Ecto neural progenitor cell (in vitro differentiated cells): Measurements from ENCODE around the gene ATG16L1.

Experiments used
- DNase-seq: peaks from one replicate; pipeline ENCODE4 v3.0.0-alpha.2; 2018; ENCODE audit warnings: low spot score

ATG16L1 gene

GRCh38 chr2:233290051-233290845, 38.8 kb downstream of the ATG16L1 start:
- DNase-seq: no peak

- no peak for DNase-seq
Measured at GRCh38 chr2:233295891-233296290, 44.4 kb downstream of the ATG16L1 start.

- DNase-seq: no peak
Measured at GRCh38 chr2:233297076-233297475, 45.6 kb downstream of the ATG16L1 start.

- DNase-seq: no peak
Measured at GRCh38 chr2:233300401-233300800, 48.9 kb downstream of the ATG16L1 start.

- DNase-seq: no peak
Measured at GRCh38 chr2:233301248-233301647, 49.8 kb downstream of the ATG16L1 start.

- DNase-seq: no peak
Measured at GRCh38 chr2:233301811-233302210, 50.3 kb downstream of the ATG16L1 start.

- DNase-seq: no peak
Measured at GRCh38 chr2:233303252-233303651, 51.8 kb downstream of the ATG16L1 start.

GRCh38 chr2:233307565-233307964, 56.1 kb downstream of the ATG16L1 start, which contains the start of gene SAG:
SAG (plus strand) TSS chr2:233307816; CDS start chr2:233309190, 1,374 bp downstream.
- DNase-seq: no peak

- no peak for DNase-seq
Measured at GRCh38 chr2:233311241-233311926, 59.9 kb downstream of the ATG16L1 start.

GRCh38 chr2:233312874-233313273, 61.4 kb downstream of the ATG16L1 start:
- no peak for DNase-seq

- DNase-seq: no peak
Measured at GRCh38 chr2:233314180-233314925, 62.9 kb downstream of the ATG16L1 start.

- DNase-seq: no peak
Measured at GRCh38 chr2:233317196-233317943, 65.9 kb downstream of the ATG16L1 start.

GRCh38 chr2:233319256-233319655, 67.8 kb downstream of the ATG16L1 start:
- no peak for DNase-seq

- DNase-seq: no peak
Measured at GRCh38 chr2:233320470-233320869, 69.0 kb downstream of the ATG16L1 start.

GRCh38 chr2:233321166-233321565, 69.7 kb downstream of the ATG16L1 start:
- DNase-seq: no peak

GRCh38 chr2:233323851-233324250, 72.4 kb downstream of the ATG16L1 start:
- no peak for DNase-seq

GRCh38 chr2:233325256-233325655, 73.8 kb downstream of the ATG16L1 start:
- DNase-seq: no peak

GRCh38 chr2:233325814-233326213, 74.3 kb downstream of the ATG16L1 start:
- DNase-seq: no peak

- DNase-seq: no peak
Measured at GRCh38 chr2:233326500-233326899, 75.0 kb downstream of the ATG16L1 start.

- DNase-seq: no peak
Measured at GRCh38 chr2:233328922-233329321, 77.4 kb downstream of the ATG16L1 start.

- no peak for DNase-seq
Measured at GRCh38 chr2:233329489-233330135, 78.1 kb downstream of the ATG16L1 start.
